ENCODE measurements around the gene TATDN3.

GRCh38 chr1:212853658-212854057, 62.0 kb downstream of the TATDN3 start:
- TF ChIP-seq CTCF (IDR thresholded peaks at IDR 0.05) (no peak), POLR2A (IDR thresholded peaks at IDR 0.05) (no peak)
